M059J (cell line): ENCODE results near the gene ARAP1. TPM values are rescaled to one million over a fixed set of nuclear protein-coding genes. Genes with fewer than 3 reads are reported as not detected.

Experiments
- DNase-seq: peaks from one replicate; pipeline ENCODE4 v3.0.0-alpha.2; 2012; ENCODE audit warnings: low read depth
- total RNA-seq: library from RNA; depleted of rRNA; stranded (reverse); fragments of >200 nt; shearing (Covaris generic); gene quantifications from 2 replicates; pipeline ENCODE4 v1.2.3, GENCODE V29; 2014

The ARAP1 gene
- total RNA-seq, 1 experiment from 2014 or later = 44.7 TPM

DNA sequence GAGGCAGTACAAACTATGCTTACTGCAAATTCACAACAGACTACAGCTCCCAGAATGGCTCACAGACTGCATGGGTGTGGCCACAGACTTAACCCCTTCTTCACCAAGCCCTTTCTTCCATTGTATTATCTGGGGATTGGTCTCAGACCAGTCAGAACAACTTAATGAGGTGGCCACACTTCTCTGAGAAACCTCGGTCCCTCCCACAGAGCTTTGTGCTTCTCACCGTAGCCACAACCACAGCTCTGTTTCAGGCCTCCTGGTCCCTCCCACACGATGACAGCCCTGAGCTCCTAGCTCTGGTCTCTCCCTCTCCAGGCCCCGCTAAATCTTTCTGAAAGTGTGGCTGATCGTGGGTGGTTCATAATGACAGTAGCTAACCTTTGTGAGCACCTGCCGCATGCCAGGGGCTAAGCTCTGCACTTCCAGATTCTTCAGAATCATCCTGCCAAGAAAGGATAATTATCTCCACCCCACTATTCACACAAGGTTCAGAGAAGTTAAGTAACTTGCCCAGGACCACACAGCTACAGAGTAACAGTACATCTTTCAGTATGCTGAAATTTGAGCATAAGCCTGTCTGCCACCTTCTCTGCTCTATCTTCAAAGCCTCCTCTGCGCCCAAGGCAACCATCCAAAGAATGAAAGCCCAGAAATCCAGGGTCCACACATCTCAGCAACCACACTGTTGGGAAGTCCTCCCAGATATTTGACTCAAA, 83.4 kb downstream of the ARAP1 start:
- no peak for DNase-seq

DNA sequence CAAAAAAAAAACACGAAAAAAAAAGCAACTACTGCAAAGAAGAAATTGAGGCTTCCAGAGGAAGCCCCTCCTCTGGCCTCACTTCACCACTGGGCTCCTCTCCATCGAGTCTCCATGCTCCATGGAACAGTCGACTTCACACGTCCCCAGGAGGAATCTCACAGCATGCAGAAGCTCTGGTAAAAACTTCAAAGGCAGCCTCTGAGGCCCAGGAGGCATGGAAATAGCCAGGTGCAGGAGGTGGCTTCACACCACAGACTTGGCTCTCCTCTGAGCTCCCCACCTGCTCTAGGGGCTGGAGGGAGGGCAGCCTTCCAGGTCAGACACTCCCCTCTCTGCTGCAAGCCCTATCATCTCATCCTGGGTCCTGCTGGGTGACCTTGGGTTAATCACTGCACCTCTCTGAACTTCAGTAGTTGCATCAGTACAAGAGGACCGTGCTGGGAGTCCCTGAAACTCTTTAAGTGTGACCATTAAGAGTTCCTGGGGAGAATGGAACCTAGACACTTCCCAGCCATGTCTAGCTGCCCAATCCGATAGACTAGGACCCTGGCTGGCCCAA, 86.2 kb downstream of the ARAP1 start:
- no peak for DNase-seq

DNA sequence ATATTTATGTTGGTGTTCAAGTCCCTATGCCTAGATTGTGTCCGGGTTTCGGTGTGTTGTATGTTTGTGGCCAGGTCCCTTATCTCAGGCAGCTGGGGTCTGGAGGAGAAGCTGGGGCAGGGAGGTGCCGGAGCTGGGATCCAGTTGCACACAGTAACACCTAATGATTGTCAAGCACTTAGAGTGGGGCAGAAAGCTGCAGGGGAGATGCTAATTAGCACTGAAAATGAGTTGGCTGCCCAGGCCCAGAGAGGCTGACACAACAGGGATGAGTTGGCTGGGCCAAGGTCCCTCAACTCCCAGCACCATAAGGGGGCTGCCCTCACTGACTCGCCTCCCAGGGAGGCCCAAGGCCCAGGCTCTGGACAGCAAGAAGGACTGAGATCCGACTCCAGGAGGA, 90.2 kb downstream of the ARAP1 start:
- DNase-seq = no peak

DNA sequence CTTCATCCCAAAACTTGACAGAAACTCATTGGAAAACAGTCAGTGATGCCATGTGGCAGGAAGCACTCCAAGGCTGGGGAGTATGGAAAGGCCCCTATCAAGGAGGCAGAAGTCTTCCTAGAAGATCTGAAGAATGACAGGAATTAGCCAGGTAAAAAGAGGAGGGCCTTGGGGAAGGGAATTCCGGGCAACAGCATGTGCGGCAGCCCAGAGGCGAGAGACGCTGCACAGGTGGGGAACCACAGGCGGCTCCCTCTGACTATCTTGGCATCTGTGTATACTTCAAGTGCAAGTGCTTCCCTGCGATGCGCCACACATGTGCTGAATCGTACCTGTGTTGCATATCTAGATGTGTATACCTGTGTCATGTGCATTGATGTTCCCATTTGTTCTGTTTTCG, 90.7 kb downstream of the ARAP1 start:
- DNase-seq = no peak

DNA sequence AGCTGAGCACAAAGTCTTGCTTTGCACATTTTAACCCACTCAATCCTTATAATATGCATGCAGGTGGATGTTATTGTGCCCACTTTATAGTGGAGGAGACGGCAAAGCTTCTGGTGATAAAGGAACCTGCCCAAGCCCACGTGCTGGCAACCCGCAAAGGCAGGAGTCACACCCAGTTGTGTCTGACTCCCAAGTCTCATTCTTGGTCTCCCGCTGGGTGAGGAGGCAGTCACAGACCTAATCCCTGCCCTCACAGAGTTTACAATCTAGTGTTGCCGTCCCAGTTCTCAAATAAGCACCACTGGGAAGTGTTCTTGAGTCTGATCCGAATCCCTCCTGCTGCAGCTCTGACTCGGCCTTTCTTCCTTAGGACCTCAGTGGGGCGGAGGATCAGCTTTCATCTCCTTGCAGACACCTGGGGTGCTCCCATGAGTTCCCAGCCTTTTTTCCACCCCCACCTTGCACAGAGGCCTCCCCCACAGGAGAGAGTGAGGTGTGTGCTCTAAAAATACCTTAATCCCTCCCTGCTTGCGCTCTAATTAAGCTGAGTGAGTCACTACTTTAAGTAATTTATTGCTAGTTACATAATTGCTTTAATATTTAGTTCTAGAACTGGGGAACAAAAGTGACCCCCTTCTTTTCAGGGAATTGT, 93.1 kb downstream of the ARAP1 start:
- no peak for DNase-seq

DNA sequence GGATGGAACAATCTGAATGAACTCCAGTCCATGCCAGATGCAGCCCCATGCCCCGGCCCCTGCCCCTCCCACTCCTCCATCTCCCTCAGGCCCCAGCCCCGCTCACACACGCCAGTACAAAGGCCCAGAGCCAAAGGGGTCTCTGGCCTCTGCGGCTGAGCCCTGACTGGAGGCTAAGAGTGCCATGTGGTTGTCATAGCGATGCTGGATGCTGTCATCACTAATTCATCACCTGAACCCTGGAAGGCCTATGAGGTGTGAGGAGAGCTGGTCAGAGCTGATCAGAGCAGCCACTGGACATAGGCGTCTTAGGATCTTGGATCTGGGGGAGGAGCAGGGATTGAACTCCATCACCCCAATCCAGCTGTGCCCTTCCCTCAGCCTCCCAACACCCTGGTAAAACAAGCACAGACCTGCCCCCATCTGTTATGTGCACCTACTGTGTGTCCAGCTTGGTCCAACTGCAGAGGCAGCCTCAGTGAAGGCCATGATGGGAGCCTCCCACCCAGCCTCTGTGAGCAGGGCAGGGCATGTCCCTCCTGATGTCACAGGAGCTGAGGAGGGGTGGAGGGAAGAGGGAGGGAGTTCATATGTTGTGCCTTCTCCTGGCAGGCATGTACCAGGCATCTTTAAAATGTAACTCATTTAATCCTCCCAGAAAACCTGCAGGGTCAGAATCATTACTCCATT, 94.7 kb downstream of the ARAP1 start:
- no peak for DNase-seq

DNA sequence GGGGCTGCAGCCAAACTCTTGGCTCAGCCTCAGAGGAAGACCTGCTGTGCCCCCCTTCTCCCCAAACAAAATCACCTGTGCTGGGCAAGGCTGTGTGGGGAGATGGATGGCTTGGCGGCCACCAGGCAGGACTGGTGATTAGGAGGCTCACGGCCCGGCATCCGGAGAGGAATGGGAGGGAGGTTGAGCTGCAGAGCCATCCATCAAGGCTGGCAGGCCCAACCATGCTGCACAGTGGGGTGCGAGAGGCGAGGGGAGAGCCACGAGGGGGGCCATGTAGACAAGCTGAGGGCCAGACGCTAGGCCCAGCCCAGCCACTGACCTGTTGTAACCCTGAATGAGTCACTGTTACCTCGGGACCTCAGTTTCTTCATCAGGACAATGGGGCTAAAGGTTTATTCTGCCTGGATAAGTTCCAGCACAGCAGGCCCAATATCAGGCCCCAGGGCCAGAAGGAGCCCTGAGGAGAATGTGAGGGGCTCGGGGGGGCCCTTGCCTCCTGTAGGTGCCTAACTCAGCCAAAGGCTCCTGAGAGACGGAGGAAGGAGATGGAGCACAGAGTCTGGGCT, 96.2 kb downstream of the ARAP1 start:
- DNase-seq = no peak

DNA sequence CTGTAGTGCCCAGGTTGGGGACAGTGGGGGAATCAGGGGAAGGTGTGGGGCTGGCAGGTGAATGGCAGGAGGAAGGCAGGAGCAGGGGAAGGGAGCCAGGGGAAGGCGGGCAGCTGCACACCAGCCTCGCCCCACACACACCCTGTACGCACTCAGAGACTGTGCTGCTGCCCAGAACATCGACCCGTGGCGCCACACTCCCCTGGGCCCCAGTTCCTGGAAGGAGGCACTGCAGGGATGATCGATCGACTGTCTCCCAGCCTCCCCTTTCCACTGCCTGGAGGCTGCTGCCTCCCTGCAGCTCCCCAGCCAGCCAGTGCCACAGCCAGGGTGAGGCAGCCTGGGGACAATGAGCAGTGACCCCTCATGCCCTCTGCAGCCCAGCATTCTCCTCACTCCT, 97.2 kb downstream of the ARAP1 start:
- DNase-seq = no peak

DNA sequence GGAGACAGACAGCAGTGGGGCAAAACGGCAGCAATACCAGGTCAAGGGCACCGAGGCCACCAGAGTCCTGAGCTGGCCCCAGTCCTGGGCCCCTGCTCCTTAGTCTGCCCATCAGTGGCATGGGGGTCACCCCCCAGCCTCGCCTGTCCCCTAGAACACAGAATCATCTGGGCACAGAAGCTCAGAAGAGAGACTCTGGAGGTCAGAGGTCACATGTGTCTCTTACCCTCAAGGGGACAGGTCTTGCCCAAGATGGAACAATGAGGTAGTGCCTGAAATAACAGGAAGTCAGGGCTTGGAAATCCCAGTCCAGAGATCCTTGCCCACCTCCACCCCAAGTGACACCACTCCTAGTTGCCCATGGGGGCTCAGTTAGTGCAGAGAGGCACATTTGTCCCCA, 98.6 kb downstream of the ARAP1 start:
- DNase-seq = no peak

DNA sequence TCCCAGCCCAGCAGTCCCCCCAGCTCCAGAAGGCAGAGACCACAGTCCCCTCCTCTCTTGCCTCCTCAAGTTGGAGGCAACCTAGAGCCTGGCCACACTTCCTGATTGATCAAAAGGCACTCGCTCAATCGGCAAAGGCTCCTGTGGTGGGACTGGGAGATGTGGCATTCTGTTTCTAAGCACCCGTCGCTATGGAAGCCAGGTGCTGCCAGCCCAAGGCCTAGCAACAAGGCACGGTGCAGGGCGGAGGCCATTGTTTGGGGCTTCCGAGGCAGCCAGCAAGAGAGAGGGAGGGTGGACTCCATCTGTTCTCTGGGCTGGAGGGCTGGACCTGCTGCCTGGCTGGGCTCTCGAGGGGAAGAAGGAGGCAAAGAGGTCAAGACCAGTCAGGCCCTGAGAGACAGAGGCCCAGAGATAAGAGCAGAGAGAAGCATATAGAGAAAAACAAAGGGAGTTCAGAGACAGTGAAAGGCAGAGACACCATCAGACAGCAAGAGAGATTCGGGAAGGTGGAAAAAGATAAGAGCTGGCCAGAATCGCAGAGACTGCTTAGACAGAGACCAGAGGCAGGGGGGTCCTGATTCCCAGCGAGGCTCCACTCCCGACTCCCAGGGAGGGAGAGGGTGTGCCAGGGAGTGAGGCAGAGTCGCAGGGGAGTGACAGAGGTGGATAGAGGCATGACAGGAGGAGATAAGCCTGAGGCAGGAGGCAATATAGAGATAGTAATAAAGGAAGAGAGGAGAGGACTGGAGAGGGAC, 99.2 kb downstream of the ARAP1 start:
- DNase-seq = no peak

DNA sequence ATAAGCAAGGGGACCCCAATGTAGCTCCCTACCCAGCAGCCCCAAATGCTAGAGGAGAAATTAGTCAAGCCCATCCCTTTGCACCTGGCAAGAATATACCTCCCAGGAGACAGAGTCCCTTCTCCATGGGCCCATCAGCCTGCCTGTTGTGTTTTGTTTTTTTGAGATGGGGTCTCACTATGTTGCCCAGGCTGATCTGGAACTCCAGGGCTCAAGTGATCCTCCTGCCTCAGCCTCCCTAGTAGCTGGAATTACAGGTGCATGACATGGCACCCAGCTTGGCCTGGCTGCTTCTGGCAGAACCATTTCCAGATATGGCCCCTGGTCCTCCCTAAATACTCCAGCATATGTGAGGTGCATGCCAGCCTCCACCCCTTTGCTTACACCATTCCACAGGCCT, 100.1 kb downstream of the ARAP1 start:
- DNase-seq = no peak

DNA sequence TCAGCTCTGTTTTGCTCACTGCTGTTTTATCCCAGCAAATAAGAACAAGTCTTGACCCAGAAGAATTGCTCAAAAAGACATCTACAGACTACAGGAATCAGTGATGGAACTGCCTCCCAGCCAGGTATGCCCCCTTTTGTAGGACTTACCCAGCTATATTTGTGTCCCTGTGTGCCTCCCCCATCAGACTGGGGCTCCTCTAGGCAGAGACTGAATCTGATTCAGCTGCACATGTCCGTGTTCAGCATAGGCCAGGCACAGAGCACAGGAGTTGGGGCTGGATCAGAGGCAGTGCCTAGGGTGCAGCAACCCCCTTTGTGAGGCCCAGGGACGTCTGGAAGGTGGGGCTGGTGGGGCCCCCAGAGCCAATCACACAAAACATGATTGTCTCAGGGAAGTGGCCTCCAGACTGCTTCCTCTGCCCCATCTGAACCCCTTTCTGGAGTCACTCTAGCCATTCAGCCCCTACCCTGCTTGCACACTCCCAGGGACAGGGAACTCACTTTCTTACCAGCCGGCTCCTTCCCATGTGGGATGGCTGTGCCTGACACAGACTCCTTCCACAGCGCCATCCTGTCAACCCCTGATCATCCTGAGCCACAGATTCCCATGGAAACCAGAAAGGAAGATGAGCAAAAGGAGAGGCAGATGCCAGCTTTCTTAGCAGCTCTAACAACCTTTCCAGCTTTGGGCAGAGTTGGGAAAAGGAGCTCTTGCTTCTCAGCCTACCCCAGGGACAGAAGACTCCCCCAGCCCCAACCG, 102.8 kb downstream of the ARAP1 start:
- no peak for DNase-seq

DNA sequence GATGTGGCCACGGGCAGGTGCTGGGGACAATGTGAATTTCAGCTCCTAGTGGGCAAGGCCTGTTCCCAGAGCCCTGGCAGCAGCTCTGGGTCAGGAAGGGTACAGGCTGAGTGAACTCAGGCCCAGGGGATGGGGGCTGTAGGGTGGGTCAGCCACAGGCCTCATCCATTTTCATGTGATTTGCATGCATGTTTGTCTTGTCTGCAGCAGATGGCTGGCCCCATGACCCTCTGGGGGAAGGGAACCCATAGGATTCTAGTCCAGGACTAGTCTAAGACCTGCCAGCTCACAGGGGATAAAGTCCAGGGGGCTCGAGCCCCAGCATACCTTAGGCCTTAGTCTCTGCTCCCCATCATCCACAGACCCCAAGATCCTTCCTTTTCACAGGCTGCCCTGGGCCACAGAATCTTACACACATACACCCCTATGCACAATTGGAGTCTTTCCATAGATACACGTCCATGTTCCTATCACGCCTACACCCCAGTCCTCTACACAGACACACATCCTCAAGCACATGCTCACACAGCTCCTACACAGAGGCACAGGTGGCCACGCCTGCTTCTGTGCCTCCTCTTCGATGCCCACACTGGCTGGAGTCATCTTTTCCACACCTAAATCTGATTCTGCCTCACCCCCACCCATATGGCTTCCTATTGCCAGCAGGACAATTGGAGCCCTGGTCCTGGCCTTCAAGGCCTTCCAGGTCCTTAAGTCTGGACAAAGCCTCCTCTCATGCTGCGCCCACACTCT, 103.6 kb downstream of the ARAP1 start:
- DNase-seq = no peak

DNA sequence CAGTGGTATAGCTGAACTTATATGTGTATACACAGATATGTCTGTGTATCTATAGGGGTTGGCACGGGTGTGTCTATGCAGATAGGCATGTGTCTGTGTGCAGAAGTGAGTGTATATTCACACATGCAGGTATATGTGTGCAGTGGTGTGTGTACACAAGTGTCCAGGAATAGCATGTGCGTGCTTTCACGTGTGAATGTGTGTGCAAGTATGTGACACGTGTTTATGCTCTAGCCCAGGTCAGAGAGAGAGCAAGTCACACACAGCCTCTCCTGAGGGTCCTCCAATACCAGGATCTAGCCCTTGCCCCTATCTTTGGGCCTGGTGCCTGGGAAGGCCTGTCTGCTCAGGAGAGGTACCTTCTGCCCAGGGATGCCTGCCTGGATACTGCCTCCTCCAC, 104.3 kb downstream of the ARAP1 start:
- no peak for DNase-seq

DNA sequence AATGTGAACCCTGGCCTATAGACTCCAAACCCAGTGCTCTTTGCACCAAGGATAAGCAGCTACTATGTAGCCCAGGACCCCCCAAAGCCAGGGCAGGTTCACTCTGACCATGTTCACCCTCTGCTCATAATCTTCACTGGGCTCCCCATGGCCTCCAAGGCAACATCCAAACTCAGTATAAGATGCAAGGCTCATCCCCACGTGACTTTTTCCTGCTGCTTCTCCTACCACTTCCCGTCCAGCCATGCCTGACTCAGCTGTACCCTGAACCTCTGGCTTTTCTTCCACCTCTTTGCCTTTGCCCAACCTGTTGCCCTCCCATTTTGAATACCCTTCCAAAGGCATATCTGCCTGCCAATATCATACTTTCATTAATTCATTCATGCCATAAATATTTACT, 105.7 kb downstream of the ARAP1 start:
- no peak for DNase-seq

DNA sequence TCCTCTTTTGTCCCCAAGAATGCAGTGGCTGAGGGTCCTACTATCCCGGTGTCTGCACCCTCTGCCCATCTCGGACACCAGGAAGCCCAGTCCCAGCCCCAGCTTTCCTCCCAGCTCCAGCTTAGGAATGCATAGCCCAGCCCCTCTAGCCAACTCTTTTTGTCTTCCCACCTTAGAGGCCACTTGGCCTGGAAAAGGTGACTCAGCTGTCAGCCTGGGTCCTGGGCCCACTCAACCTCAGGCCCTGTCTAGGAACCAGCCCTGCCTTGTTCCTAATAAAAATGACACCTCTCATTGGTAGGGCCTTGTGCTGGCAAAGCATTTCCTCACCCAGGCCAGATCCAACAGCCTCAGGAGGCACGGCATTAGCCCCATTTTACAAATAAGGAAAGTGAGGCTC, 106.2 kb downstream of the ARAP1 start:
- peak; percentile 28 for DNase-seq

DNA sequence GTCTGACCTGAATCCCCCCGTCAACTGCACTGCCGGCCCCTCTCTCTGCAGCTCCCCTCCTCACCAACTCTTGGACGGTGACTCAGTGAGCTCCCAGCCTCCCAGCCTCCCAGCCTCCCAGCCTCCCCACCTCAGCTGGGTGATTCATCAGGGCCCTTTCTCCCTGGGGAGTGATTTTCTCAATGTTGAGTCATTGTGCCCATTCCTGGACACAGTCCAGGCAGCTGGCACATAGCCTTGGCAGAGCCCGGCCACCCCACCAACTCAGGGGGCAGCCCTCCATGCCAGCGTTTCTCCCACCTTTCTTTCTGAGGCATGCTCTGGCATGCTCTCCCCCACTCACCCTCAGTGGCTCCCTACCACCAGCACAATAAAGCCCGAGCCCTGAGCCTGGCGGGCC, 108.7 kb downstream of the ARAP1 start:
- peak; percentile 89 for DNase-seq

DNA sequence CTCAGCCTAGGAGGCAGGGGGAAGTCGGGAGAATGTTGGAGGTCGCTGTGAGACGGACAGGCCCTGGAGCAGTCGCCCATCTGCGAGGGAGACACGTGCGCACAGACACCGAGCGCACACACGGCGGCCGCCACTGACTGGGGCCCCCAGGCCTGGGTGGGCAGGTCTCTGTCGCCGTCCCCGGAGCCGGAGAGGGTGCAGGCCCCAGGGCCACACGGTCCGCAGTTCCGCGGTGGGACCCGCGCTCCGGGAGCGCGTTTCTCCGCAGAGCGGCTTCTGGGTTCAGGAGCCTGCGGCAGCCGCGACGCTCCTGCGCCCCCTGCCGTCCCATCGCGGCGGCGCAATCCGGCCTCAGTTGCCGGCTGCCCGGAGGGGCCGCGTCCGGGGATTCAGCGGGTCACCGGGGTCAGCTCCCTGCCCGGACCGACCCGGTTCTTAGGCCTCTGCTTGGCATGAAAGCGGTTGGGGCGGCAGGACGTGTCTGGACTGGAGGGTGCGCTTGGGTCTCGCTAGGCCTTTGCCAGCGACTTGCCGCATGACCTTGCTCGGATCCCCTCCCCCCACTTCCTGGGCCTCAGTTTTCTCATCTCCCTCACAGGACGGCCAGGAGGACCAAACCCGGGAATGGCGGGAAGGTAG, 109.2 kb downstream of the ARAP1 start:
- peak; percentile 50 for DNase-seq

DNA sequence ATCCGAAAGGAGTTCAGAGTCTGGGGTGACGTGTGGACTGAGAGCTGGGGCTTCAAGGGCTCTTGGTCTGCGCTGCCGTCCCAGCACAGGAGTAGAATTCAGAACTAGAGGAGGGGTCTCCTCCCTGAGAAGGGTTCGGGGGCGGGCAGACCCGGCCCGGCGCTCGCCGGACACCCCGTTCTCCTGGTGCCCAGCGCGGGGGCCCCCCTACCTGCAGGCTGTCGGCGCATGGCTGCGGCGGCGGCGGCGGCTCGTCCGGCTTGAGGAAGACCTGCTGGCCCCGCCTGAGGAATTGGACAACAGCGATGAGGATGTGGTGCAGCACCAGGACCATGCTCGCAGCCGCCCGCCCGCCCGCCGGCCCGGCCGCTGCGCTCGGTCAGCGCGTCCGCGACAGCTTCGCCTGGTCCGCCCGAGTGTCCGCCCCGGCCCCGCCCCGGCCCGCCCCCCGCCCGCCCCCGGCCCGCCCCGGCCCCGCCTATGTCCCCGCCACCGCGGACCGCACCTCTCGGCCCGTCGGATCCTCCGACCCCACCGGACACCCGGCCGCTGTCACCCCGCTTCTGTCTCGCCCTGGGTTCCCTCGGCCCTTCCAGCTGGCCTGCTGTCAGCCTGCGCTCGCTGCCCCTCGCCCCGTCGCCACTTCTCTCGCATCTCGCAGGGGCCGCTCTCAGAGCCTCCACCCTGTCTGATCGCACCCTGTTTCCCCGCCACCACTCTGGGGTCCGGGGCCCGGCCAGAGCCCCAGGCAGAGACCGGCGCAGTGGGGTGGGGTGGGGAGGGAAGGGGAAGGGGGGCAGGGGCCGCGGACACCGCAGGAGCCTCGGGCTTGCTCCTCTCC, 109.9 kb downstream of the ARAP1 start:
- peak; percentile 37 for DNase-seq
